Dermis blood vessel endothelial cell (primary cell): ENCODE results near the gene MAD2L2. TPM values are rescaled to one million over a fixed set of nuclear protein-coding genes. Genes with fewer than 3 reads are reported as not detected.

Experiments used
- DNase-seq: peaks from one replicate; pipeline ENCODE4 v3.0.0; 2010
- total RNA-seq: library from RNA; depleted of rRNA; stranded (reverse); fragments of >200 nt; gene quantifications from 2 replicates; pipeline ENCODE4 v1.2.3, GENCODE V29; 2014

Gene MAD2L2
- total RNA-seq, 1 donor from 2014 or later: 34.9 TPM

GRCh38 chr1:11629184-11630016 is 51.5 kb downstream of the MAD2L2 start:
- DNase-seq: no peak

GRCh38 chr1:11628767-11629166 is 52.2 kb downstream of the MAD2L2 start:
- no peak for DNase-seq

GRCh38 chr1:11626551-11626950 is 54.4 kb downstream of the MAD2L2 start:
- DNase-seq: no peak

Other genes starting within 250 kb of the MAD2L2 start
- 0.09 TPM in 1 of 2 replicates, not detected in the other for gene DISP3, start 202.0 kb downstream of the MAD2L2 start, total RNA-seq
- 1.7 and 1.9 TPM in 2 replicates for gene FBXO2, start 26.7 kb downstream of the MAD2L2 start, total RNA-seq
- 7.3 and 15.8 TPM in 2 replicates for gene FBXO44, start 26.3 kb downstream of the MAD2L2 start, total RNA-seq
- 1.4 and 3.6 TPM in 2 replicates for gene FBXO6, start 16.9 kb downstream of the MAD2L2 start, total RNA-seq
- gene DRAXIN, start 10.6 kb upstream of the MAD2L2 start, total RNA-seq: 0.14 and 0.17 TPM in 2 replicates
- 47.5 and 57.1 TPM in 2 replicates for gene AGTRAP, start 55.0 kb upstream of the MAD2L2 start, total RNA-seq
- gene C1orf167, start 81.0 kb upstream of the MAD2L2 start, total RNA-seq: 0.05 TPM in 1 of 2 replicates, not detected in the other
- 46.3 and 52.4 TPM in 2 replicates for gene MTHFR, start 124.8 kb upstream of the MAD2L2 start, total RNA-seq
- gene CLCN6, start 125.0 kb upstream of the MAD2L2 start, total RNA-seq: 13.9 and 19.9 TPM in 2 replicates
- not detected in 2 replicates for gene NPPA, start 166.6 kb upstream of the MAD2L2 start, total RNA-seq
- gene NPPB, start 177.8 kb upstream of the MAD2L2 start, total RNA-seq: not detected in 2 replicates
- gene KIAA2013, start 245.3 kb upstream of the MAD2L2 start, total RNA-seq: 87.1 and 117 TPM in 2 replicates